Measurements from ENCODE around the gene PDCD2L. TPM values are rescaled to one million over a fixed set of nuclear protein-coding genes. Genes with fewer than 3 reads are reported as not detected.
"Not testable (repeated sequence)": the region's sequence is repeated elsewhere in the genome, so short reads cannot be mapped to it uniquely, and the experiment has no call there.

The PDCD2L gene
- polyA plus RNA-seq, 1 donor: 9.2 TPM

DNA sequence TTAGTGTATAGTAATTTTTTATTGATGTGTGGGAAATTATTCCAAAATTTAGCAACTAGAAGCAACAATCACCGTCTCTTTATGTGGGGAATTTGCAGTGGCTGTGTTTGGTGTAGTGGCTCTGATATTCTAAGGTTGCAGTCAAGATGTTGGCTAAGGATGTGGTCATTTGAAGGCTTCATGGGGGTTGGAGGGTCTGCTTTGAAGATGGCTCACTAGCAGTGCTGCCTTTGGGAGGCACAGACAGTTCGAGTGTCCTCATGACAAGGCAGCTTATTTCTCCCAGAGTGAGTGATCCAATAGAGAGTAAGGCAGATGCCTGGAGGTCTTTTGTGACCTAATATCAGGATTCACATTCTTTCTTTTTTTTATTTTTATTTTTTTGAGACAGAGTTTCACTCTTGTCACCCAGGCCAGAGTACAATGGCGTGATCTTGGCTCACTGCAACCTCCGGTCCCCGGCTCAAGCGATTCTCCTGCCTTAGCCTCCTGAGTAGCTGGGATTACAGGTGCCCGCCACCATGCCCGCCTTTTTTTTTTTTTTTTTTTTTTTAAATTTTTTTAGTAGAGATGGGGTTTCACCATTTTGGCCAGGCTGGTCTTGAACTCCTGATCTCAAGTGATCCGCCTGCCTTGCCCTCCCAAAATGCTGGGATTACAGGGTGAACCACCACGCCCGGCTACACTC is 30.5 kb upstream of the PDCD2L start:
- Histone ChIP-seq H3K9me3 (ENCODE audit: control insufficient read depth, low read depth, low read length) (no peaks in the 10 kb centered on the region), H3K36me3 (ENCODE audit: control insufficient read depth, insufficient read depth, low read length) (peaks cover 57% of the 10 kb centered on the region)
- WGBS (ENCODE audit: insufficient coverage, low lambda C conversion rate): 100% methylated on average over 2 of the region's 11 CpGs

DNA sequence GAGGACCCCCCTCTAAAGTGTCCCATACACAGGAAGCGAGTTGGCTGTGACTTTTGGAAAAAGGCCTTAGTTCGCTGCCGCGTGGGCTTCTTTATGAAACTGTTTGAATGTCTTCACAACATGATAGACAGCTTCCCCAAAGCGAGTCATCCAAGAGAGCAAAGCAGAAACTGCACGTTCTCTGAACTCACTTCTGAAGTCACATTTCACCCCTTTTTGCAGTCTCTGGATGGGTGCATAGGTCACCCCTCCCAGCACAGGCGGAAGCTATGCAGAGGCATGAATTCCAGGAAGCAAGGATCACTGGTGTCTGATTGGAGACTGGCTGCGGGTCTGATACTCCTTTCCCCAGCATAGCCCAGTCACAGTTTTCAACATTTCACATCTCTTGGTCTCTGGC is 28.6 kb upstream of the PDCD2L start:
- H3K4me1 ChIP-seq (ENCODE audit: control insufficient read depth, insufficient read depth, low read length): no peaks in the 10 kb centered on the region
- H3K27ac ChIP-seq (ENCODE audit: low read length): no peak overlapping the region
- H3K27me3 ChIP-seq (ENCODE audit: control insufficient read depth, insufficient read depth, low read length): no peaks in the 10 kb centered on the region
- DNase-seq: no peak
- no CpG with 5 or more reads among the region's 8 CpGs for WGBS (ENCODE audit: insufficient coverage, low lambda C conversion rate)
- peaks cover 58% of the 10 kb centered on the region for H3K36me3 ChIP-seq (ENCODE audit: control insufficient read depth, insufficient read depth, low read length)
- H3K4me3 ChIP-seq (ENCODE audit: low read length): no peak overlapping the region
- no peaks in the 10 kb centered on the region for H3K9me3 ChIP-seq (ENCODE audit: control insufficient read depth, low read depth, low read length)

More for the DNA sequence above, 30.5 kb upstream of the PDCD2L start:
- DNase-seq: no peak
- no peak overlapping the region for H3K4me3 ChIP-seq (ENCODE audit: low read length)
- no peaks in the 10 kb centered on the region for H3K4me1 ChIP-seq (ENCODE audit: control insufficient read depth, insufficient read depth, low read length)
- H3K27ac ChIP-seq (ENCODE audit: low read length): no peak overlapping the region
- no peaks in the 10 kb centered on the region for H3K27me3 ChIP-seq (ENCODE audit: control insufficient read depth, insufficient read depth, low read length)

DNA sequence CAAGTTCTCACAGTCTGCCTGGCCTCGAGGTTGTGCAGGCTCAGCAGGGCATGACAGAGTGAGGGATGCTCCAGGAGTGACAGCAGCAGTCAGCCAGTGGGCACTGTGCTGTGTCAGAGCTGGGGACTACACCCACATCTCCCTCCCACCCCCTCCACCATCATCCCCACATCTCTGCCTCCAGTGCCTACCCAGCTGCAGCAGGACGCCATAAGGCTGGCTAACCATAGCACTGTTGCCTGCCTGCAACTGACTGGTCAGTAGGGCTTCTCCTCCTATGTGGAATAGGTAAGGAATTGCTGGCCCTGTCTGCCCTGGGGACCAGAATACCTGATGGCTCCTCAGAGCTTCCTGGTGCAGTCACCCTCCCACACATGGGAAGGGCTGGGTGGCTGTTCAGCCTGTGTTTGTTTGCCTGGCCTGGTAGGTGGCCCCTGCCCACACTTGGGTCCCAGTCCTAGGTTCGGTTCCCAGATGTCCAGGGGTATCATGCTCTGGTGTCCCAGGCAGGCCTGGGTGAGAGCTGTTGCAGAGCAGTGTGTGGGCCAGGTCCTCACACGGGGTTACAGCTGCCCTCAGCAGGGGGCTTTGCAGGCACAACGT is 23.5 kb upstream of the PDCD2L start:
- Histone ChIP-seq H3K4me1 (ENCODE audit: control insufficient read depth, insufficient read depth, low read length) (no peaks in the 10 kb centered on the region), H3K4me3 (ENCODE audit: low read length) (no peak overlapping the region), H3K36me3 (ENCODE audit: control insufficient read depth, insufficient read depth, low read length) (peaks cover 80% of the 10 kb centered on the region), H3K27ac (ENCODE audit: low read length) (no peak overlapping the region), H3K9me3 (ENCODE audit: control insufficient read depth, low read depth, low read length) (no peaks in the 10 kb centered on the region), H3K27me3 (ENCODE audit: control insufficient read depth, insufficient read depth, low read length) (no peaks in the 10 kb centered on the region)
- no peak for DNase-seq
- WGBS (ENCODE audit: insufficient coverage, low lambda C conversion rate): no CpG with 5 or more reads among the region's 5 CpGs

DNA sequence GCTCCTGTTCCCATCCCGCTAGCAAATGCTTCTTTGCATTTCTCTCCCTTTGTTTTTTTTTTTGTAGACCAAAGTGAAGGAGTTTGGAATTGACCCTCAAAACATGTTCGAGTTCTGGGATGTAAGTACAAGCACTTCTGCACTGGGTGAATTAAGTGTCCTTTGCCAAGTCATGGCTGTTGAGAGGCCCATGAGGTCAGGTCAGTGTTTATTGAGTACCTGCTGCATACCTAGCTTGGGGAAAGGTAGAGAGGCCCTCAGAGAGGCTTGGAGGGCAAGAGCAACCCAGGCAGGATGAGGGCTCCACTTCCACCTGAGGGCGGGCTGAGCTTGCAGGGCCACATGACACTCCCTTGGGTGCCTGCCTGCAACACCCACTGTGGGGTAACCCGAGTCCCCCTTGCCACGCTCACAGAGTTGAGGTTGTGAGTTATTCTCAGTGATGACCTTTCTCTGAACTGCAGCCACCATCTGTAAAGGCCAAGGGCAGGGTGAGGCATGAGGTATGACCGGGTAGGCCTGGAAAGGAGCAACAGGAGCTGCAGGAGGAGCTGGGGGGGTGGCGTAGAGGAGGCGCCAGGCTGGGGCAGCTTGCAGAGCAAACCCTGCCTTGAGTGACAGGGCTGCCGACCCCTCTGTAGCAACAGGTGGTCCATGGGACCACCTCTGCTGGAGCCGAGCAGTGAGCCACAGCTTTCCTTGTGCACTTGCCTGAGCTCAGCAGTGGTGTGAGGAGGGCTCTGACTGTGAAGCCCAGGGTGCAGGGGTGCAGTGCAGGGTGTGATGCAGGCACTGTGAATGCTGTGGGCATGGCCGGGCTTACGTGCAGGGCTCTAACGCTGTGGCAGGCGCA is 22.6 kb upstream of the PDCD2L start:
- Histone ChIP-seq H3K4me3 (ENCODE audit: low read length) (no peak overlapping the region), H3K27me3 (ENCODE audit: control insufficient read depth, insufficient read depth, low read length) (no peaks in the 10 kb centered on the region), H3K9me3 (ENCODE audit: control insufficient read depth, low read depth, low read length) (no peaks in the 10 kb centered on the region), H3K4me1 (ENCODE audit: control insufficient read depth, insufficient read depth, low read length) (no peaks in the 10 kb centered on the region), H3K27ac (ENCODE audit: low read length) (no peak overlapping the region), H3K36me3 (ENCODE audit: control insufficient read depth, insufficient read depth, low read length) (peaks cover 83% of the 10 kb centered on the region)
- no CpG with 5 or more reads among the region's 14 CpGs for WGBS (ENCODE audit: insufficient coverage, low lambda C conversion rate)
- DNase-seq: no peak

DNA sequence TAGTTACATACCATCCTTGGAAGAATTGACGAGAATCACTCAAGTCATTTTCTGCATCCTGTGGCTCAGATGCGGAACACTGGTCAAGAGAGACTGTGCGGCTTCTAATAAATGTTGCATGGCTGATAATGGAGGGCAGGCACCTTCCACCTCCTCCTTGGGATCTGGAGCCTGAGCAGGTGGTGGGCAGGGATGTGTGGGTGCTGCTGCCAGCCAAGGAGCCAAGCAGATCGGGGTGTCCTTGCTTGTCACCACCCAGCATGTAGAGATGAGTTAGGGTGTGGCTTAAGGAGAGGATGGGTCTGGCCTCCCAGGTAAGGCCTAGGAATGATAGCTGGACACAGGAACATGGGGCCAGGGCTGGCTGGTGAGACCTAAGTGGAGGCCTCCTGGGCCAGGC is 21.7 kb upstream of the PDCD2L start:
- H3K27ac ChIP-seq (ENCODE audit: low read length): no peak overlapping the region
- H3K4me1 ChIP-seq (ENCODE audit: control insufficient read depth, insufficient read depth, low read length): no peaks in the 10 kb centered on the region
- H3K27me3 ChIP-seq (ENCODE audit: control insufficient read depth, insufficient read depth, low read length): no peaks in the 10 kb centered on the region
- peaks cover 89% of the 10 kb centered on the region for H3K36me3 ChIP-seq (ENCODE audit: control insufficient read depth, insufficient read depth, low read length)
- no peak overlapping the region for H3K4me3 ChIP-seq (ENCODE audit: low read length)
- DNase-seq: no peak
- H3K9me3 ChIP-seq (ENCODE audit: control insufficient read depth, low read depth, low read length): no peaks in the 10 kb centered on the region
- no CpG with 5 or more reads among the region's 4 CpGs for WGBS (ENCODE audit: insufficient coverage, low lambda C conversion rate)

DNA sequence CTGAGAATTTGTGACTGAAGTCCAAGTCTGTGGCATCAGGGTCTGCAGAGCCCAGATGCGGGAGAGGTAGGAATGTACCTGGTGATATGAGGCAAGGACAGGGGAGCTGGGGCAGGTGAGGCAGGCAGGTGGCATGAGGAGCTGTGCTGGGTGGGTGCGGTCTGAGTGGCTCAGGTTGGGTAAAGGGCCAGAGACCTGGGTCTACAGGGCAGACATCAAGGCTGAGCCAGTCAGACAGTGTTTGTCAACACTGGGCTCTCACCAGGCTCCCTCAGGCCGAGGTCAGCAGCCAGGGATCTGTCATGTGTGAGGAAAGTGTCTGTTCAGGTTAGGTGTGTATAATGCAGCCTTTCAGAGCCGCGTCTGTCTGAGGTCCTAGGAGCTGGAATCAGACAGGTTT is 20.6 kb upstream of the PDCD2L start:
- peaks cover 88% of the 10 kb centered on the region for H3K36me3 ChIP-seq (ENCODE audit: control insufficient read depth, insufficient read depth, low read length)
- DNase-seq: no peak
- H3K27me3 ChIP-seq (ENCODE audit: control insufficient read depth, insufficient read depth, low read length): no peaks in the 10 kb centered on the region
- H3K27ac ChIP-seq (ENCODE audit: low read length): no peak overlapping the region
- no peak overlapping the region for H3K4me3 ChIP-seq (ENCODE audit: low read length)
- no peaks in the 10 kb centered on the region for H3K4me1 ChIP-seq (ENCODE audit: control insufficient read depth, insufficient read depth, low read length)
- no peaks in the 10 kb centered on the region for H3K9me3 ChIP-seq (ENCODE audit: control insufficient read depth, low read depth, low read length)
- no CpG with 5 or more reads among the region's 5 CpGs for WGBS (ENCODE audit: insufficient coverage, low lambda C conversion rate)

DNA sequence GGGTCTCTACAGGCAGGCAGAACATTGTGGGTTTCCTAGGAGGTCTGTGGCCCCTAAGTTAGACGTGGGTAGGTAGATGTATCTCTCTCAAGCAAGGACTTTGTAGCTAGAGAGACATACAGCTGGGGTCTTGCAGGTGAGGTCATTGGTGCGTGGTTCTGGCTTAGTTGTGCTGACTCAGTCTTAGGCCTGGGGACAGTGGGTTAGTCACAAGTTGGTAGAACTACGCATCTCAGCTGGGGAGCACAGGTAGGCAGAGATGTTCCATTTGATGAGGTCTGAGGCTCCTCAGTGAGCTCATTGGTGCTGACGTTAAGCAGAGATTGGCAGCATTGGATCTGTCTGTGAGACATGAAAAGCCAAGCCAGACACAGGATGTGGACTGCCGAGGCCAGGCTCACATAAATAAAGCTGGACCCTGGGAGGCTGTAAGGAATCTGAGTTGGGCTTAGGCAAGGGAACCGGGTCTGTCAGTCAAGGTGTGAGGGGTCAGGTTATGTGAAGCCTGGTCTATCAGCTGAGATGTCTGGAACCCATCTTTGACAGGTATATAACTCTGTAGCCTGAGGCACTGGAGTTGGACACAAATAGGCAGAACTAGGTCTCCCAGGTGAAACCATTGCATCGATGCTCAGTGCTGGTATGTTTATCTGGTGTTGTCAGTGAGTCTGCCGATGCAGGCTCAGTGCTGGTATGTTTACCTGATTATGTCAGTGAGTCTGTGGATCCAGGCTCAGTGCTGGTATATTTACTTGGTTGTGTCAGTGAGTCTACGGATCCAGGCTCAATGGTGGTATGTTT is 17.4 kb upstream of the PDCD2L start:
- H3K27me3 ChIP-seq (ENCODE audit: control insufficient read depth, insufficient read depth, low read length): no peaks in the 10 kb centered on the region
- no peak overlapping the region for H3K4me3 ChIP-seq (ENCODE audit: low read length)
- peaks cover 2% of the 10 kb centered on the region for H3K9me3 ChIP-seq (ENCODE audit: control insufficient read depth, low read depth, low read length)
- no peaks in the 10 kb centered on the region for H3K4me1 ChIP-seq (ENCODE audit: control insufficient read depth, insufficient read depth, low read length)
- H3K36me3 ChIP-seq (ENCODE audit: control insufficient read depth, insufficient read depth, low read length): peaks cover 90% of the 10 kb centered on the region
- no peak overlapping the region for H3K27ac ChIP-seq (ENCODE audit: low read length)
- no CpG with 5 or more reads among the region's 9 CpGs for WGBS (ENCODE audit: insufficient coverage, low lambda C conversion rate)
- DNase-seq: no peak

DNA sequence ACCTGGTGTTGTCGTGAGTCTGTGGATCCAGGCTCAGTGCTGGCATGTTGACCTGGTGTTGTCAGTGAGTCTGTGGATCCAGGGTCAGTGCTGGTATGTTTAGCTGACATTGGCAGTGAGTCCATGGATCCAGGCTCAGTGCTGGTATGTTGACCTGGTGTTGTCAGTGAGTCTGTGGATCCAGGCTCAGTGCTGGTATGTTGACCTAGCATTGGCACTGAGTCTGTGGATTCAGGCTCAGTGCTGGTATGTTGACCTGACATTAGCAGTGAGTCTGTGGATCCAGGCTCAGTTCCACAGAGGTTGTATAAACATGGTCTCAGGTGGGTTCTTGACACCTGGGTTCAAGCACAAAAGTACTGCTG is 16.8 kb upstream of the PDCD2L start:
- Histone ChIP-seq H3K4me3 (ENCODE audit: low read length) (no peak overlapping the region), H3K27me3 (ENCODE audit: control insufficient read depth, insufficient read depth, low read length) (no peaks in the 10 kb centered on the region), H3K27ac (ENCODE audit: low read length) (no peak overlapping the region), H3K36me3 (ENCODE audit: control insufficient read depth, insufficient read depth, low read length) (peaks cover 89% of the 10 kb centered on the region), H3K9me3 (ENCODE audit: control insufficient read depth, low read depth, low read length) (peaks cover 4% of the 10 kb centered on the region), H3K4me1 (ENCODE audit: control insufficient read depth, insufficient read depth, low read length) (no peaks in the 10 kb centered on the region)
- DNase-seq: no peak
- WGBS (ENCODE audit: insufficient coverage, low lambda C conversion rate): no CpG with 5 or more reads among the region's 1 CpG

DNA sequence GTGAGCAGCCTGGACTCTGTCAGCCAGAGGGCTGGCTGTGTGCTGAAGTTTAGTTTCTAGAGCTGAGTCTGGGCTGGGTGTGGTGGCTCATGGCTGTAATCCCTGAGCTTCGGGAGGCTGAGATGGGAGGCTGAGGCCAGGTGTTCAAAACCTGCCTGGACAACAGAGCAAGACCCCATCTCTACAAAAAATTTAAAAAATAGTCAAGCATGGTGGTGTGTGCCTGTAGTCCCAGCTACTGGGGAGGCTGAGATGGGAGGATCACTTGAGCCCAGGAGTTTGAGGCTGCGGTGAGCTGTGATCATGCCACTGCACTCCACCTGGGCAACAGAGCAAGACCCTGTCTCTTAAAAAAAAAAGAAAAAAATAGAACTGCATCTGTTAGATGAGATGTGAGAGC is 15.5 kb upstream of the PDCD2L start:
- H3K27me3 ChIP-seq (ENCODE audit: control insufficient read depth, insufficient read depth, low read length); H3K4me3 ChIP-seq (ENCODE audit: low read length); H3K9me3 ChIP-seq (ENCODE audit: control insufficient read depth, low read depth, low read length); H3K4me1 ChIP-seq (ENCODE audit: control insufficient read depth, insufficient read depth, low read length); DNase-seq; H3K27ac ChIP-seq (ENCODE audit: low read length): not testable (repeated sequence)
- peaks cover 86% of the 10 kb centered on the region for H3K36me3 ChIP-seq (ENCODE audit: control insufficient read depth, insufficient read depth, low read length)
- no CpG with 5 or more reads among the region's 2 CpGs for WGBS (ENCODE audit: insufficient coverage, low lambda C conversion rate)

DNA sequence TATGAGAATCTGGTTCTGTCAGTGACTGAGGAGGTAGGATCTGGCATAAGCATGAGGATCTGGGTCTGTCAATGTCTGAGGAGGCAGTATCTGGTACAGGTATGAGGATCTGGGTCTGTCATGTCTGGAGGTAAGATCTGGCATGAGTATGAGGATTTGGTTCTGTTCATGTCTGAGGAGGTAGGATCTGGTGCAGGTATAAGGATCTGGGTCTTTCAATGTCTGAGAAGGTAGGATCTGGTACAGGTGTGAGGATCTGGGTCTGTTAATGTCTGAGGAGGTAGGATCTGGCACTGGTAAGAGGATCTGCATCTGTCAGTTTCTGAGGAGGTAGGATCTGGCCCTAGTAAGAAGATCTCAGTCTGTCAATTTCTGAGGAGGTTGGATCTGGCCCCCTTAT is 12.4 kb upstream of the PDCD2L start:
- Histone ChIP-seq H3K27me3 (ENCODE audit: control insufficient read depth, insufficient read depth, low read length) (no peaks in the 10 kb centered on the region), H3K9me3 (ENCODE audit: control insufficient read depth, low read depth, low read length) (peaks cover 4% of the 10 kb centered on the region), H3K4me3 (ENCODE audit: low read length) (no peak overlapping the region), H3K36me3 (ENCODE audit: control insufficient read depth, insufficient read depth, low read length) (peaks cover 88% of the 10 kb centered on the region), H3K4me1 (ENCODE audit: control insufficient read depth, insufficient read depth, low read length) (no peaks in the 10 kb centered on the region), H3K27ac (ENCODE audit: low read length) (no peak overlapping the region)
- peak in 1 of 2 donors; percentile 30 for DNase-seq
